Measurements from ENCODE around the gene LMO7.
"Not testable (repeated sequence)": the region's sequence is repeated elsewhere in the genome, so short reads cannot be mapped to it uniquely, and the experiment has no call there.

Gene LMO7

GRCh38 chr13:75776550-75776949, 140.4 kb downstream of the LMO7 start:
- no peak for DNase-seq (ENCODE audit: low read depth, low spot score)
- H3K4me3 ChIP-seq (ENCODE audit: low read depth, low read length): no peak overlapping the region
- TF ChIP-seq CTCF (IDR thresholded peaks at IDR 0.05; ENCODE audit: insufficient read depth, low read length, missing control alignments): no peak
- ChIA-PET CTCF (no interaction called here), POLR2A (no interaction called here)

DNA sequence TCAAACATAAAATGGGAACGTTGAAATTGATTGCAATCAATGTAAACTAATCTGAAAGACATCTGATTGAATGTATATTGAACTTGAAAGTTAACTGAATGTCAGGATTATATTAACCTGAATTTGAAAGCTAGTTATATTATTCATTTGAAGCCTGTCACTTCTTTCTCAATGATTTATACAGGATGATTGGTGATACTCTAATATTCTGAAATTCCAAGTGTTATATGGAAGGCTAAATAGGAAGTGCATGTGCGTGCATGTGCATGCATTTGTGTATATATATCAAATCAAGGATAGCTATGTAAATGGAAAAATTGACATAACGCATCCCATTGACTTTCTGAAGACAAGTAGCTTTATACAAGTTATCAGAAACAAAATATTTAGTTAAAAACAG, 143.3 kb downstream of the LMO7 start:
- no peak for TF ChIP-seq CTCF (IDR thresholded peaks at IDR 0.05; ENCODE audit: insufficient read depth, low read length, missing control alignments)
- H3K4me3 ChIP-seq (ENCODE audit: low read depth, low read length): no peak overlapping the region
- ChIA-PET CTCF (interaction anchor here (1.0 kb wide), 1 partner anchor 104 kb away, joined by 3 read pairs; no protein-coding TSS in a partner anchor), POLR2A (no interaction called here)
- DNase-seq (ENCODE audit: low read depth, low spot score): no peak

DNA sequence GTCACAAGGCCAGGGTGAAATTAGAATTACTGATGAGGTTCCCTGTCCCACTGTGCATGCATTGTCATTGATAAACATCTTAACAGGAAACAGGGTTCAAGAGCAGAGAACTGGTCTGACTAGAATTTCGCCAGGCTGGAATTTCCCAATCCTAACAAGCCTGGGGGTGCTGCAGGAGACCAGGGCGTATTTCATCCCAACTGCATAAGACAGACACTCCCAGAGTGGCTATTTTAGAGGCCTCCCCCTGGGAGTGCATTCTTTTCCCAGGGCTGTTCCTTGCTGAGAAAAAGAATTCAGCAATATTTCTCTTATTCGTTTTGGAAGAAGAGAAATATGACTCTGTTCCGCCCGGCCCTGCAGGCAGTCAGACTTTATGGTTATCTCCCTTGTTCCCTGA, 144.0 kb downstream of the LMO7 start:
- DNase-seq (ENCODE audit: low read depth, low spot score); H3K4me3 ChIP-seq (ENCODE audit: low read depth, low read length); POLR2A ChIA-PET; CTCF ChIA-PET: not testable (repeated sequence)

GRCh38 chr13:75782985-75783384, 146.9 kb downstream of the LMO7 start:
- no peak for DNase-seq (ENCODE audit: low read depth, low spot score)
- TF ChIP-seq CTCF (IDR thresholded peaks at IDR 0.05; ENCODE audit: insufficient read depth, low read length, missing control alignments): no peak
- no peak overlapping the region for H3K4me3 ChIP-seq (ENCODE audit: low read depth, low read length)
- POLR2A ChIA-PET: interaction anchor here (1.0 kb wide), 1 partner anchor 9 kb away, joined by 3 read pairs; no protein-coding TSS in a partner anchor
- CTCF ChIA-PET: interaction anchor here (0.9 kb wide), 1 partner anchor 104 kb away, joined by 3 read pairs; no protein-coding TSS in a partner anchor

DNA sequence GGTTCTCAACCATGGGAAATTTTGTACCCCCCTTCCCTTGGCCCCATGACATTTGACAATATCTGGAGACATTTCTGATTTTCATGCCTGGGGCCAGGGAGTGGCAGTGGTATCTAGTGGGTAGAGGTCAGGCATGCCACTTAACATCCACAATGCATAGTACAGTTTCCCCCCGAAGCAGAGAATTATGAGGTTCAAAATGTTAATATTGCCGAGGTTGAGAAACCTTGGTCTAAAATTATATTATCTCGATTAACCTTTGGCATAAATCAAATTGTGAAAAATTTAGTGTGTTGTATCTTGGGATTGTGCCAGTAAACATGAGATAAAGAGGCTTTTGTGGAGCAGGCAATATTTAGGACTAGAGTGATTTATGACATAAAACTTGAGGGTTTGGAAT, 147.9 kb downstream of the LMO7 start:
- no peak overlapping the region for H3K4me3 ChIP-seq (ENCODE audit: low read depth, low read length)
- DNase-seq (ENCODE audit: low read depth, low spot score): no peak

DNA sequence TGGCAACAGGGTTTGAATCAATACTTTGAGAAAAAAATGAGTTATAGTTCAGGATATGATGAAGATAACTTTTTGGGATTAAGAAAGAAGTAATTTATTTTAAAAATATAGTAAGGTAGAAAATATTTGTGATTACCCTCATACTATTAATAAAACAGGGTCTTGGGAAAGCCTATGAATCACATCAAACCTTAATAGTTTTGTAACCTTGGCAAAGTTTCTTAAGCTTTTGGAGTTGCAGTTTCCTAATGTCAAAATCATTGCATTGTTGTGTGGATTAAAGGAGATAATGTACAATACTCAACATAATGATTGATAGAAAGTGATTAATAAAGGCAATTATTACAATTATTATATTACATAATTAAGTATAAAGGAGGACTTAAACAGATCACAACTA, 149.0 kb downstream of the LMO7 start:
- no peak overlapping the region for H3K4me3 ChIP-seq (ENCODE audit: low read depth, low read length)
- POLR2A ChIA-PET: no interaction called here
- no peak for TF ChIP-seq CTCF (IDR thresholded peaks at IDR 0.05; ENCODE audit: insufficient read depth, low read length, missing control alignments)
- no peak for DNase-seq (ENCODE audit: low read depth, low spot score)
- CTCF ChIA-PET: no interaction called here

More for the DNA sequence above, 147.9 kb downstream of the LMO7 start:
- TF ChIP-seq CTCF (IDR thresholded peaks at IDR 0.05; ENCODE audit: insufficient read depth, low read length, missing control alignments): no peak
- ChIA-PET POLR2A (no interaction called here), CTCF (interaction anchor here (0.7 kb wide), 1 partner anchor 26 kb away, joined by 3 read pairs; no protein-coding TSS in a partner anchor)

GRCh38 chr13:75787249-75787928, 151.3 kb downstream of the LMO7 start:
- POLR2A ChIA-PET: interaction anchor here (0.9 kb wide), 1 partner anchor 71 kb away, joined by 4 read pairs; no protein-coding TSS in a partner anchor

More at GRCh38 chr13:75787249-75787928, 151.3 kb downstream of the LMO7 start:
- CTCF ChIA-PET: interaction anchor here (1.1 to 2.1 kb wide), 2 partner anchors 30 to 92 kb away, joined by 5 to 9 read pairs; no protein-coding TSS in a partner anchor
- DNase-seq (ENCODE audit: low read depth, low spot score): no peak
- TF ChIP-seq CTCF (IDR thresholded peaks at IDR 0.05; ENCODE audit: insufficient read depth, low read length, missing control alignments): no peak
- no peak overlapping the region for H3K4me3 ChIP-seq (ENCODE audit: low read depth, low read length)

All from AG04449 (cell line).